ENCODE results near the gene CTPS2. TPM values are rescaled to one million over a fixed set of nuclear protein-coding genes. Genes with fewer than 3 reads are reported as not detected.

Gene CTPS2
- polyA plus RNA-seq, 3 donors: 1.4 to 3.4 (median 2.8) TPM

GRCh38 chrX:16702700-16703599, 9.5 kb downstream of the CTPS2 start:
- Histone ChIP-seq H3K4me3 (replicated peaks in 1 of 3; ENCODE audit: low read depth in 2 of 3, low read length in 3 of 3) (no peak overlapping the region), H3K27me3 (ENCODE audit: control insufficient read depth in 2 of 2, insufficient read depth in 2 of 2, low read length in 2 of 2) (peaks cover 0 to under 1% of the 10 kb centered on the region in 2 donors), H2AFZ (ENCODE audit: insufficient read depth, low read depth, low read length, poor library complexity, severe bottlenecking) (no peak overlapping the region), H4K20me1 (ENCODE audit: insufficient read depth, low read length) (no peaks in the 10 kb centered on the region), H3K4me1 (ENCODE audit: control insufficient read depth in 1 of 2, insufficient read depth in 2 of 2, low read length in 2 of 2) (no peaks in the 10 kb centered on the region), H3K27ac (ENCODE audit: low read depth in 1 of 2, low read length in 2 of 2) (no peak overlapping the region), H3K9me3 (replicated peaks in 1 of 2; ENCODE audit: control insufficient read depth in 1 of 2, insufficient read depth in 1 of 2, low read length in 2 of 2) (no peaks in the 10 kb centered on the region), H3K4me2 (replicated peaks; ENCODE audit: extremely low read depth, low read length, poor library complexity, severe bottlenecking) (no peak overlapping the region), H3K9ac (ENCODE audit: insufficient read depth, low read length, poor library complexity, severe bottlenecking) (no peak overlapping the region), H3K79me2 (ENCODE audit: insufficient read depth, low read length) (no peaks in the 10 kb centered on the region), H3K36me3 (replicated peaks in 1 of 2; ENCODE audit: control insufficient read depth in 1 of 2, insufficient read depth in 2 of 2, low read length in 2 of 2) (no peaks in the 10 kb centered on the region)
- intact Hi-C loops (cut with micrococcal nuclease): no loop called here
- H3K4me3 Mint-ChIP-seq: no peak overlapping the region
- H3K9me3 Mint-ChIP-seq: peaks cover 0 to 3% (median 0%) of the 10 kb centered on the region in 7 donors
- WGBS (ENCODE audit: insufficient coverage): 100% methylated on average over 3 of the region's 15 CpGs
- H3K4me1 Mint-ChIP-seq: no peaks in the 10 kb centered on the region
- H3K27ac Mint-ChIP-seq: no peak overlapping the region
- H3K27me3 Mint-ChIP-seq (ENCODE audit: low read depth in 3 of 3): peaks cover 0 to 20% (median 4%) of the 10 kb centered on the region in 3 donors
- DNase-seq: no peak
- no peak for TF ChIP-seq CTCF (IDR thresholded peaks at IDR 0.05)
- H3K36me3 Mint-ChIP-seq: peaks cover 3 to 11% of the 10 kb centered on the region in 2 donors

GRCh38 chrX:16700734-16701133, 11.7 kb downstream of the CTPS2 start:
- H3K36me3 ChIP-seq (replicated peaks in 1 of 2; ENCODE audit: control insufficient read depth in 1 of 2, insufficient read depth in 2 of 2, low read length in 2 of 2): no peaks in the 10 kb centered on the region
- no peak overlapping the region for H3K27ac ChIP-seq (ENCODE audit: low read depth in 1 of 2, low read length in 2 of 2)
- DNase-seq: no peak
- no peak overlapping the region for H2AFZ ChIP-seq (ENCODE audit: insufficient read depth, low read depth, low read length, poor library complexity, severe bottlenecking)
- no peak overlapping the region for H3K4me2 ChIP-seq (replicated peaks; ENCODE audit: extremely low read depth, low read length, poor library complexity, severe bottlenecking)
- H3K4me3 Mint-ChIP-seq: no peak overlapping the region
- peaks cover 5 to 11% of the 10 kb centered on the region in 2 donors for H3K36me3 Mint-ChIP-seq
- no peaks in the 10 kb centered on the region for H3K4me1 ChIP-seq (ENCODE audit: control insufficient read depth in 1 of 2, insufficient read depth in 2 of 2, low read length in 2 of 2)
- H3K4me3 ChIP-seq (replicated peaks in 1 of 3; ENCODE audit: low read depth in 2 of 3, low read length in 3 of 3): no peak overlapping the region
- H3K27ac Mint-ChIP-seq: no peak overlapping the region
- no CpG with 5 or more reads among the region's 2 CpGs for WGBS (ENCODE audit: insufficient coverage)
- peaks cover 0 to 19% (median 4%) of the 10 kb centered on the region in 3 donors for H3K27me3 Mint-ChIP-seq (ENCODE audit: low read depth in 3 of 3)
- no peaks in the 10 kb centered on the region for H3K79me2 ChIP-seq (ENCODE audit: insufficient read depth, low read length)
- intact Hi-C loops (cut with micrococcal nuclease): no loop called here
- H4K20me1 ChIP-seq (ENCODE audit: insufficient read depth, low read length): no peaks in the 10 kb centered on the region
- no peaks in the 10 kb centered on the region for H3K9me3 ChIP-seq (replicated peaks in 1 of 2; ENCODE audit: control insufficient read depth in 1 of 2, insufficient read depth in 1 of 2, low read length in 2 of 2)
- H3K27me3 ChIP-seq (ENCODE audit: control insufficient read depth in 2 of 2, insufficient read depth in 2 of 2, low read length in 2 of 2): peaks cover 0 to 2% of the 10 kb centered on the region in 2 donors
- H3K4me1 Mint-ChIP-seq: no peaks in the 10 kb centered on the region
- no peak overlapping the region for H3K9ac ChIP-seq (ENCODE audit: insufficient read depth, low read length, poor library complexity, severe bottlenecking)
- no peak for TF ChIP-seq CTCF (IDR thresholded peaks at IDR 0.05)
- no peaks in the 10 kb centered on the region for H3K9me3 Mint-ChIP-seq

Measured in CD14-positive monocyte (primary cell).